Measurements from ENCODE around the gene PDE11A. TPM values are rescaled to one million over a fixed set of nuclear protein-coding genes. Genes with fewer than 3 reads are reported as not detected.

PDE11A gene
- total and polyA plus RNA-seq, 4 donors = 1.0 to 5.9 (median 1.7) TPM

GRCh38 chr2:177603768-177604167 lies 468.8 kb downstream of the PDE11A start (continued):
- TF ChIP-seq ATF3 (IDR thresholded peaks at IDR 0.05) = no peak
- no peak for TF ChIP-seq JUND (IDR thresholded peaks at IDR 0.05)
- no peak for TF ChIP-seq TAF1 (conservative IDR thresholded peaks at IDR 0.05)
- TF ChIP-seq FOXA2 (IDR thresholded peaks at IDR 0.05) = no peak
- TF ChIP-seq NR2F2 (IDR thresholded peaks at IDR 0.05) = no peak
- TF ChIP-seq RXRA (IDR thresholded peaks at IDR 0.05) = no peak
- TF ChIP-seq HNF4A (conservative IDR thresholded peaks at IDR 0.05) = no peak

- WGBS = 84% methylated on average over 5 of the region's 5 CpGs
- TF ChIP-seq FOXA1 (IDR thresholded peaks at IDR 0.05) (no peak), TAF1 (conservative IDR thresholded peaks at IDR 0.05) (no peak), SP1 (IDR thresholded peaks at IDR 0.05) (no peak), EGR1 (IDR thresholded peaks at IDR 0.05; ENCODE audit: low read depth in 2 of 2) (no peak), HNF4G (IDR thresholded peaks at IDR 0.05) (no peak), GABPA (IDR thresholded peaks at IDR 0.05 in 1 of 2, conservative IDR thresholded peaks at IDR 0.05 in 1 of 2) (no peak), MAX (IDR thresholded peaks at IDR 0.05) (no peak), FOXA2 (IDR thresholded peaks at IDR 0.05) (no peak), RAD21 (IDR thresholded peaks at IDR 0.05) (no peak), JUND (IDR thresholded peaks at IDR 0.05) (no peak)
- TF ChIP-seq, protein P1, sequence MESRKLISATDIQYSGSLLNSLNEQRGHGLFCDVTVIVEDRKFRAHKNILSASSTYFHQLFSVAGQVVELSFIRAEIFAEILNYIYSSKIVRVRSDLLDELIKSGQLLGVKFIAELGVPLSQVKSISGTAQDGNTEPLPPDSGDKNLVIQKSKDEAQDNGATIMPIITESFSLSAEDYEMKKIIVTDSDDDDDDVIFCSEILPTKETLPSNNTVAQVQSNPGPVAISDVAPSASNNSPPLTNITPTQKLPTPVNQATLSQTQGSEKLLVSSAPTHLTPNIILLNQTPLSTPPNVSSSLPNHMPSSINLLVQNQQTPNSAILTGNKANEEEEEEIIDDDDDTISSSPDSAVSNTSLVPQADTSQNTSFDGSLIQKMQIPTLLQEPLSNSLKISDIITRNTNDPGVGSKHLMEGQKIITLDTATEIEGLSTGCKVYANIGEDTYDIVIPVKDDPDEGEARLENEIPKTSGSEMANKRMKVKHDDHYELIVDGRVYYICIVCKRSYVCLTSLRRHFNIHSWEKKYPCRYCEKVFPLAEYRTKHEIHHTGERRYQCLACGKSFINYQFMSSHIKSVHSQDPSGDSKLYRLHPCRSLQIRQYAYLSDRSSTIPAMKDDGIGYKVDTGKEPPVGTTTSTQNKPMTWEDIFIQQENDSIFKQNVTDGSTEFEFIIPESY (IDR thresholded peaks at IDR 0.05) = no peak
- TF ChIP-seq, protein P2, sequence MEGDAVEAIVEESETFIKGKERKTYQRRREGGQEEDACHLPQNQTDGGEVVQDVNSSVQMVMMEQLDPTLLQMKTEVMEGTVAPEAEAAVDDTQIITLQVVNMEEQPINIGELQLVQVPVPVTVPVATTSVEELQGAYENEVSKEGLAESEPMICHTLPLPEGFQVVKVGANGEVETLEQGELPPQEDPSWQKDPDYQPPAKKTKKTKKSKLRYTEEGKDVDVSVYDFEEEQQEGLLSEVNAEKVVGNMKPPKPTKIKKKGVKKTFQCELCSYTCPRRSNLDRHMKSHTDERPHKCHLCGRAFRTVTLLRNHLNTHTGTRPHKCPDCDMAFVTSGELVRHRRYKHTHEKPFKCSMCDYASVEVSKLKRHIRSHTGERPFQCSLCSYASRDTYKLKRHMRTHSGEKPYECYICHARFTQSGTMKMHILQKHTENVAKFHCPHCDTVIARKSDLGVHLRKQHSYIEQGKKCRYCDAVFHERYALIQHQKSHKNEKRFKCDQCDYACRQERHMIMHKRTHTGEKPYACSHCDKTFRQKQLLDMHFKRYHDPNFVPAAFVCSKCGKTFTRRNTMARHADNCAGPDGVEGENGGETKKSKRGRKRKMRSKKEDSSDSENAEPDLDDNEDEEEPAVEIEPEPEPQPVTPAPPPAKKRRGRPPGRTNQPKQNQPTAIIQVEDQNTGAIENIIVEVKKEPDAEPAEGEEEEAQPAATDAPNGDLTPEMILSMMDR (IDR thresholded peaks at IDR 0.05; ENCODE audit: low read depth, low read length, missing input control) = no peak
- DNase-seq (ENCODE audit: low spot score) = no peak
- H3K9ac ChIP-seq (ENCODE audit: low read depth in 1 of 2, low read length in 2 of 2) = no peak overlapping the region
- no peak overlapping the region for H3K4me3 ChIP-seq (ENCODE audit: low read depth in 1 of 3, low read length in 3 of 3)
- no peak overlapping the region for H3K27ac ChIP-seq (ENCODE audit: low read depth in 1 of 2, low read length in 2 of 2)
- no peaks in the 10 kb centered on the region for H3K27me3 ChIP-seq (ENCODE audit: control insufficient read depth in 4 of 4, insufficient read depth in 4 of 4, low read length in 3 of 4)
- H3K36me3 ChIP-seq (ENCODE audit: control insufficient read depth in 4 of 4, insufficient read depth in 3 of 4, low read depth in 1 of 4, low read length in 3 of 4) = no peaks in the 10 kb centered on the region
- no peaks in the 10 kb centered on the region for H3K9me3 ChIP-seq (ENCODE audit: control insufficient read depth in 4 of 4, low read length in 3 of 4)
- peaks cover 0 to 11% (median 5%) of the 10 kb centered on the region in 4 donors for H3K4me1 ChIP-seq (ENCODE audit: control insufficient read depth in 4 of 4, insufficient read depth in 4 of 4, low read length in 3 of 4)
Observed at GRCh38 chr2:177603181-177603580, 469.4 kb downstream of the PDE11A start.

GRCh38 chr2:177602611-177603164 lies 469.9 kb downstream of the PDE11A start:
- Histone ChIP-seq H3K27ac (ENCODE audit: low read depth in 1 of 2, low read length in 2 of 2) (no peak overlapping the region), H3K9me3 (ENCODE audit: control insufficient read depth in 4 of 4, low read length in 3 of 4) (no peaks in the 10 kb centered on the region), H3K27me3 (ENCODE audit: control insufficient read depth in 4 of 4, insufficient read depth in 4 of 4, low read length in 3 of 4) (no peaks in the 10 kb centered on the region), H3K9ac (ENCODE audit: low read depth in 1 of 2, low read length in 2 of 2) (no peak overlapping the region), H3K4me3 (ENCODE audit: low read depth in 1 of 3, low read length in 3 of 3) (no peak overlapping the region), H3K4me1 (ENCODE audit: control insufficient read depth in 4 of 4, insufficient read depth in 4 of 4, low read length in 3 of 4) (peaks cover 0 to 11% (median 5%) of the 10 kb centered on the region in 4 donors), H3K36me3 (ENCODE audit: control insufficient read depth in 4 of 4, insufficient read depth in 3 of 4, low read depth in 1 of 4, low read length in 3 of 4) (no peaks in the 10 kb centered on the region)
- peak; percentile 44 to 63 for TF ChIP-seq HNF4A (conservative IDR thresholded peaks at IDR 0.05)
- TF ChIP-seq MAX (IDR thresholded peaks at IDR 0.05) = no peak
- peak; percentile 27 for TF ChIP-seq FOXA2 (IDR thresholded peaks at IDR 0.05)
- DNase-seq (ENCODE audit: low spot score) = no peak
- 57% methylated on average over 2 of the region's 2 CpGs for WGBS
